ENCODE results near the gene DNAAF2. TPM values are rescaled to one million over a fixed set of nuclear protein-coding genes. Genes with fewer than 3 reads are reported as not detected.

The DNAAF2 gene
- total RNA-seq, 4 donors from 2014 or later: 10.7 to 17.4 (median 16.3) TPM

DNA sequence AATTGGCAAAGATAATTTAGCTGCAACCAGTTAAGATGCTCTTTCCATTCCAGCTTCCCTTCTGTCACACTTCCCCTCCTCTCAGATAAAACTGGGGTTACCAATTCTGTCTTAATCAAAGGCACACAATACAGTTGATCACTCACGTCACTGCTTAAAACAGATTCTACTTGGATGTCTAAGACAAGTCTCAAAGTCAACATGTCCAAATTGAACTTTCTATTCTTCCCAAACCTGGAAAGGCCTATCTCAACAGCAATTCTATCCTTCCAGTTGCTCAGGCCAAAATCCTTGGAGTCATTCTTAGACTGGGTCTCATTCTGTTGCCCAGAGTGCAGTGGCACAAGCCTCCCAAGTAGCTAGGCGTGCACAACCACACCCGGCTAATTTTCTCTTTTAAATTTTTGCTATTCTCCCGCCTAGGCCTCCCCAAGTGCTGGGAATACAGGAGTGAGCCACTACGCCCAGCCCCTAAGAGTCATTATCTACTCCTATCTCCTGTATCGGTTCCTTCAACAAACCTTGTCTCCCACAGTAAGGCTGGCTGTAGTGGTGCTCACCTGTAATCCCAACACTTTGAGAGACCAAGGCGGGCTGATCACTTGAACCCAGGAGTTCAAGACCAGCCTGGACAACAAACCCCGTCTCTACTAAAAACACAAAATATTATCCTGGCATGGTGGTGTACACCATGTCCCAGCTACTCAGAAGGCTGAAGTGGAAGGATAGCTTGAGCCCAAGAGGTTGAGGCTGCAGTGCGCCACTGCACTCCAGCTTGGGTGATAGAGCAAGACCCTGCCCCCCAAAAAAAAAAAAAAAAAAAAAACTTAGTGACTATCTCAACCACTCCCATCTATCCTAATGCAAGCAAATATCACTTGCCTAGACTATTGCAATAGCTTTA lies 53.6 kb downstream of the DNAAF2 start:
- no peak for TF ChIP-seq POLR2A (IDR thresholded peaks at IDR 0.05)
- TF ChIP-seq, protein P1, sequence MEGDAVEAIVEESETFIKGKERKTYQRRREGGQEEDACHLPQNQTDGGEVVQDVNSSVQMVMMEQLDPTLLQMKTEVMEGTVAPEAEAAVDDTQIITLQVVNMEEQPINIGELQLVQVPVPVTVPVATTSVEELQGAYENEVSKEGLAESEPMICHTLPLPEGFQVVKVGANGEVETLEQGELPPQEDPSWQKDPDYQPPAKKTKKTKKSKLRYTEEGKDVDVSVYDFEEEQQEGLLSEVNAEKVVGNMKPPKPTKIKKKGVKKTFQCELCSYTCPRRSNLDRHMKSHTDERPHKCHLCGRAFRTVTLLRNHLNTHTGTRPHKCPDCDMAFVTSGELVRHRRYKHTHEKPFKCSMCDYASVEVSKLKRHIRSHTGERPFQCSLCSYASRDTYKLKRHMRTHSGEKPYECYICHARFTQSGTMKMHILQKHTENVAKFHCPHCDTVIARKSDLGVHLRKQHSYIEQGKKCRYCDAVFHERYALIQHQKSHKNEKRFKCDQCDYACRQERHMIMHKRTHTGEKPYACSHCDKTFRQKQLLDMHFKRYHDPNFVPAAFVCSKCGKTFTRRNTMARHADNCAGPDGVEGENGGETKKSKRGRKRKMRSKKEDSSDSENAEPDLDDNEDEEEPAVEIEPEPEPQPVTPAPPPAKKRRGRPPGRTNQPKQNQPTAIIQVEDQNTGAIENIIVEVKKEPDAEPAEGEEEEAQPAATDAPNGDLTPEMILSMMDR (IDR thresholded peaks at IDR 0.05): no peak
- DNase-seq: no peak
- H3K27me3 ChIP-seq: no peaks in the 10 kb centered on the region

DNA sequence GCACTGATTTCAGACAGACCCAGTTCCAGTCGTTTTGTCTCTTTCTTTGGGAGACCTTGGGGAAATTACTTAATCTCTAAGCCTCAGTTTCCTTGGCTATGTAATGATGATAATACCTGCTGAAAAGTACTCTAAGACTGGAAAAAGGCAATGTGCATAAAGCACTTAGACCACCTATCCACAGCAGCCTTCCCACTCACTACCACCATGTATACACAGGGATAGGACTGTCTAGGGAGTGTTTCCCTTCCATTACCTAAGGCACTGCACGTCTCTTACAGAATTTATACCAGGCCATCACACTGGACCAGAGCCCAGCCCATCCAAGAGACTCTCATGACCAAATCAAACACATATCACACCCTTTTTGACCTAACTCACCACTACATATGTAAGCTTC lies 55.2 kb downstream of the DNAAF2 start:
- Histone ChIP-seq H3K27me3 (no peaks in the 10 kb centered on the region), H3K27ac (no peak overlapping the region), H3K36me3 (peaks cover 0 to 41% (median 0%) of the 10 kb centered on the region in 3 donors), H3K9me3 (no peaks in the 10 kb centered on the region), H3K4me3 (no peak overlapping the region), H3K4me1 (peaks cover 7 to 13% (median 11%) of the 10 kb centered on the region in 4 donors)
- no peak for DNase-seq
- TF ChIP-seq POLR2A (IDR thresholded peaks at IDR 0.05): no peak
- TF ChIP-seq, protein P1 (IDR thresholded peaks at IDR 0.05): no peak

More for the DNA sequence above, 53.6 kb downstream of the DNAAF2 start:
- Histone ChIP-seq H3K27ac (no peak overlapping the region), H3K9me3 (no peaks in the 10 kb centered on the region), H3K4me3 (no peak overlapping the region), H3K4me1 (peaks cover 7 to 14% (median 11%) of the 10 kb centered on the region in 4 donors), H3K36me3 (peaks cover 0 to 38% (median 0%) of the 10 kb centered on the region in 3 donors)

DNA sequence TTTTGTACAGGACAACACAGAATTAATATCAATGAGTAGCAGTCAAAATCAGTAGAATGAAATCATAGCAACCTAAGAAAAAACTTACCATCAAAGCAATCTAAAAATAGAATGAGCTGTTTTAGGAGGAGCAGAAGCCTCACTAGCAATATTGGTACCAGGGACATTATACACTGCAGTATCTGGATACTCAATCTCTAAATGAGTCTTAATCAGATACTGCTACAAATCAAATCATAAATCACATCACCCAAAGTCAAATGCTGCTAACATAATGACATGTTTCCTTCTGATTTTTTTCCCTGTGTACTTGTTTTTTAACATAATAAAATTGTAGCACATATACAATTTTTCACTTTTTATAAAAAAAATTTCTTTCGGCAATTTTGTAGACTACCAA lies 56.9 kb downstream of the DNAAF2 start:
- no peak overlapping the region for H3K4me3 ChIP-seq
- TF ChIP-seq POLR2A (IDR thresholded peaks at IDR 0.05): no peak
- TF ChIP-seq, protein P1 (IDR thresholded peaks at IDR 0.05): no peak
- H3K4me1 ChIP-seq: no peaks in the 10 kb centered on the region

More for the DNA sequence above, 56.9 kb downstream of the DNAAF2 start:
- H3K27ac ChIP-seq: no peak overlapping the region
- no peak for DNase-seq
- no peaks in the 10 kb centered on the region for H3K27me3 ChIP-seq
- H3K9me3 ChIP-seq: no peaks in the 10 kb centered on the region
- H3K36me3 ChIP-seq: peaks cover 0 to 30% (median 0%) of the 10 kb centered on the region in 3 donors

Small RNA genes within 50 kb of the gene (small RNA-seq; reads per million reads assigned to genes)
- gene AL139099.3 (0 reads per million in 2 donors), gene AL139099.4 (0 reads per million in 2 donors), gene RF00019 (0 reads per million in 2 donors), gene RNU6ATAC30P (0 reads per million in 2 donors)

Other genes starting within 250 kb of the DNAAF2 start
- gene RPS29, start 48.9 kb downstream of the DNAAF2 start, total RNA-seq: 1,000 to 10,000 TPM; 1,474 to 8,142 (median 3,050) TPM
- gene LRR1, start 36.3 kb downstream of the DNAAF2 start, total RNA-seq: 10 to 100 TPM; 16.3 to 20.7 (median 18.3) TPM
- 100 to 1,000 TPM; 117 to 225 (median 169) TPM for gene RPL36AL, start 14.6 kb downstream of the DNAAF2 start, total RNA-seq
- 10 to 100 TPM; 12.4 to 76.4 (median 39.6) TPM for gene MGAT2, start 14.4 kb downstream of the DNAAF2 start, total RNA-seq
- 10 to 100 TPM in 1 of 4 donors, 1 to 10 TPM in 3; 2.5 to 10.7 (median 6.0) TPM for gene POLE2, start 53.0 kb upstream of the DNAAF2 start, total RNA-seq
- gene KLHDC1, start 57.9 kb upstream of the DNAAF2 start, total RNA-seq: 10 to 100 TPM in 1 of 4 donors, 1 to 10 TPM in 3; 2.3 to 28.1 (median 3.5) TPM
- gene KLHDC2, start 132.9 kb upstream of the DNAAF2 start, total RNA-seq: 100 to 1,000 TPM in 2 of 4 donors, 10 to 100 TPM in 2; 73.4 to 135 (median 107) TPM
- gene NEMF, start 217.5 kb upstream of the DNAAF2 start, total RNA-seq: 100 to 1,000 TPM; 114 to 413 (median 145) TPM